Stimulated activated CD8-positive, alpha-beta memory T cell treated with anti-CD3 and anti-CD28 coated beads, Interleukin-12 subunit alpha, Interleukin-12 subunit beta, amount 100 ng/mL, for 24 hours (primary cell): ENCODE data around the gene TMEM213.

Source experiments
- DNase-seq: peaks from one replicate; pipeline ENCODE4 v3.0.0-alpha.2; 2020; ENCODE audit errors: extremely low read depth

TMEM213 gene

DNA sequence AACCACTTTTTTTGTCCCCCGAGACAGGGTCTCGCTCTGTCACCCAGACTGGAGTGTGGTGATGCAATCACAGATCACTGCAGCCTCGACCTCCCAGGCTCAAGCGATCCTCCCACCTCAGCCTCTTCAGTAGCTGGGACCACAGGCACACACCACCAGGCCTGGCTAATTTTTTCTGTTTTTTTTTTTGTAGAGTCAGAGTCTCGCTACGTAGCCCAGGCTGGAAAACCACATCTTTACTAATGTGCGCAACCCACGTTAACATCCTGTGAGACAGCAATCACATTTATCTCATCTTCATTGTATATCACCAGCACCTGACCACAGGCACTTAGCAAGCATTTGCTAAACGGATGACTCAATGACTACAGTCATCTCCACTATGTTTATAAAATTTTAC lies 78.0 kb downstream of the TMEM213 start:
- DNase-seq = peak; percentile 31

GRCh38 chr7:138876326-138876725 lies 78.5 kb downstream of the TMEM213 start:
- no peak for DNase-seq

DNA sequence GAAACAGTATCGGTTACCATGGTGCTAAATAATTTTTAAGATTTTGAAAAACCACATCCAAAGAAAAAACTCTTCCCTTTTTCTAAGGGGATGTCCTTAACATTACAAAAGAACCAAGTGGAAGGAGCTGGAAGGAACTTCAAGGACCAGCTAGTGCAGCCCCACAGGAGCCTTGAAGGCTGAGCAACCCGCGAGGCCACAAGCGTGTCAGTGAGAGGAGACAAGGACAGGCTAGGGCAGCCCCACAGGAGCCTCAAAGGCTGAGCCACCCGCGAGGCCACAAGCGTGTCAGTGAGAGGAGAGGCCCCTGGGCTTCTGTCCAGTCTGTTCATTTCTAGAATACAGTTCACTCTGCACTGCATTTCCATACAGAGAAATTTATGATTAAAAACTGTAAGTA lies 80.3 kb downstream of the TMEM213 start:
- no peak for DNase-seq

GRCh38 chr7:138878856-138879255 lies 81.1 kb downstream of the TMEM213 start:
- DNase-seq = no peak

GRCh38 chr7:138879356-138879755 lies 81.6 kb downstream of the TMEM213 start:
- no peak for DNase-seq

- no peak for DNase-seq
Observed at GRCh38 chr7:138880881-138881578, 83.2 kb downstream of the TMEM213 start.

GRCh38 chr7:138881579-138882188 lies 83.9 kb downstream of the TMEM213 start:
- DNase-seq = no peak

DNA sequence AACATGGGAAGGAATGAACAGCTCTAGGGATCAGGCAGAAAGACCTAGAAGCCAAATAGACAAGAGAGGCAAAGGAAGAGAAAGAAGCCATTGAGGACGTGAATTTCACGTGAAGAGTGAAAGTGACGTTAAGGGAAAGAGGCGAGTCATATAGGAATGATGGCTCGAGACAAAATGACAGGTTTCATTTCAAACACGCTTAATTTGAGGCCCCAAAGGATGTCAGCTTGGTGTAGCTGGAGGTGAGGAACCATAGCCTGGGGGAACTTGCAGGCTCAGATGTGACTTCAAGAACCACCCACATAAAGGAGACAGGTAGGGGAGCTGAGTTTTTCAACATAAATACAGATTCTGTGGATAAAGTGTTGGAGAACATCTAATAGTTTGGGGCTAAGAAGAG lies 84.5 kb downstream of the TMEM213 start:
- DNase-seq = no peak

DNA sequence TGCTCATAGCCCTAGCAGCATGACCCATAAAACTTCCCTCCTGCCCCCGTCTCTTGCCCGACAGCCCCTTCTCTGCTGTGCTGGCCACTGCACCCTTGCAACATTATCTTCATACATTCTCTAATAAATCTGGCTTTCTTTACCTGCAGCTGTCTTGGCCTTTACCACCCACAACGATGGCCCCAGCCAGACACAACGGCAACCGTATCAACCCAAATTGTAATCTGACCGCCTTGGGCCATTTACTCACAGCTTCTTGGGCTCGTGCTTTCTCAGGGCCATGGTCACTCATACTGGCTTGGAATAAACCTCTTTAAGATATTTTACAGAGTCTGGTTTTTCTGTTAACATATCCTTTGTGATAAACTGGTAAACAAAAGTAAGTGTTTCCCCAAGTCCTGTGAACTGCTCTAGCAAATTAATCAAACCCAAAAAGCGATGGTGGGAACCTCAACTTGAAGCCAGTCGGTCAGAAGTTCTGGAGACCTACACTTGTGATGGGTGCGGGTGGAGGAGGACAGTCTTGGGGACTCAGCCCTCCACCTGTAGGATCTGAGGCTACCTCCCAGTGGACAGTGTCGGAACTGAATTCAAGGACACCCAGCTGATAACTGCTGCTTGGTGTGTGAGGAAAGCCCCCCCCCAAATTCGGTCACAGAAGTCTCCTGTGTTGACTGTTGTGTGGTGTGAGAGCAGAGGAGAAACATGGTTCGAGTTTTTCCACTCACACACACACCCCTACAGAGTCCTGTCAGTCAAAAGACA lies 87.8 kb downstream of the TMEM213 start:
- DNase-seq = no peak

DNA sequence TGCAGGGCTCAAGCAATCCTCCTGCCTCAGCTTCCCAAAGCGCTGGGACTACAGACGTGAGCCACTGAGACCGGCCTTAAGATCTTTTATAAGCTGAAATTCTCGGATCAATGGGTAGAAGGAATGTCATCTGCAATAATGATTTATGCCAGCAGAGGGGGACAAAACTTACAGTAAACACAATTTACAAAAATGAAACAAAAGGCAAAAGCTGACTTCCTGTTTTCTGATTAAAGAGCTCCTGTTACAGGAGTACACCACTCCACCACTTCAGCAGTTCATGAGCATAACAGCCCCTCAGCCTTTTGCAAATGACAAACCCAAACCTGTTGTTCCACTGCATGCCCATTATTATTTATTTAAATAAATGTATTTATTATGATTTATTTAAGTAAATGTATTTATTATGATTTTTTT lies 88.7 kb downstream of the TMEM213 start:
- DNase-seq = no peak

GRCh38 chr7:138887085-138887710 lies 89.4 kb downstream of the TMEM213 start:
- DNase-seq = no peak
